HepG2 (cell line): ENCODE measurements around the gene SCAMP3. TPM values are rescaled to one million over a fixed set of nuclear protein-coding genes. Genes with fewer than 3 reads are reported as not detected.

Experiments used
- ATAC-seq: fragments of 200-7000 bp; cut with Tn5 transposase; 3 replicates; pipeline ENCODE4 v1.9.1; 2020; ENCODE audit warnings: mild to moderate bottlenecking, moderate library complexity
- BruUV-seq: library from RNA; stranded (reverse); fragments of 400-500 nt; replicated peaks from 2 replicates; lab custom pipeline; 2021; lab: Mats Ljungman, UMichigan
- CTCF ChIA-PET: fragments of 300-600 bp; formaldehyde crosslinking; extraction: SDS; loops from one replicate; lab custom pipeline; 2021; ENCODE audit warnings: low total read pairs, inconsistent platforms, low intra/inter-chr PET ratio; lab: Yijun Ruan, JAX
- POLR2A ChIA-PET: fragments of 350-600 bp; sonication (Branson Sonifier 250); formaldehyde crosslinking; loops from one replicate; lab custom pipeline; 2020; ENCODE audit warnings: antibody characterized with exemption, inconsistent platforms; lab: Yijun Ruan, JAX
- DNase-seq: peaks from one replicate; pipeline ENCODE4 v3.0.0-alpha.2; 2015; ENCODE audit warnings: low spot score
- FAIRE-seq: peaks from 3 replicates; lab custom pipeline; 2011; peaks lifted over from hg19 to GRCh38; lab: Jason Lieb, UNC
- H2AFZ ChIP-seq: one replicate; pipeline ENCODE4 v1.6.1; 2011; ENCODE audit warnings: low read length, inconsistent platforms
- H3K27ac ChIP-seq: fragments of 300-600 bp; 3 replicates; pipeline ENCODE4 v1.8.0; 2011; ENCODE audit warnings: mixed run types, mild to moderate bottlenecking, mixed read lengths, low read length, inconsistent platforms; ENCODE audit not compliant: insufficient read depth; ENCODE audit errors: extremely low read length
- H3K27me3 ChIP-seq, 2 experiments: fragments of 200-600 bp in 1 of 2; 2 replicates in 1 of 2; 3 replicates in 1 of 2; pipeline versions ENCODE4 v1.6.0 to v1.8.0; 2011; ENCODE audit warnings: low read length in 2 of 2, mild to moderate bottlenecking in 2 of 2, moderate library complexity in 2 of 2, inconsistent platforms in 1 of 2; ENCODE audit not compliant: insufficient read depth in 2 of 2, control insufficient read depth in 1 of 2
- H3K36me3 ChIP-seq, 2 experiments: fragments of 200-600 bp in 1 of 2; replicated peaks in 1 of 2; 2 replicates in 1 of 2; 3 replicates in 1 of 2; pipeline versions ENCODE4 v1.5.1 to v1.8.0; 2011; ENCODE audit warnings: low read length in 2 of 2, inconsistent platforms in 1 of 2; ENCODE audit not compliant: insufficient read depth in 2 of 2, control insufficient read depth in 1 of 2
- H3K4me1 ChIP-seq: 2 replicates; pipeline ENCODE4 v1.5.1; 2012; ENCODE audit warnings: low read length, inconsistent platforms; ENCODE audit not compliant: insufficient read depth
- H3K4me2 ChIP-seq: 2 replicates; pipeline ENCODE4 v1.6.0; 2011; ENCODE audit warnings: low read depth, low read length, inconsistent platforms
- H3K4me3 ChIP-seq, 3 experiments: fragments of 200-600 bp in 1 of 3; sonication (generic), shearing (Covaris generic) in 1 of 3; replicated peaks in 1 of 3; 2 replicates each; pipeline ENCODE4 v1.5.1; 2011 to 2016; ENCODE audit warnings: low read length in 3 of 3, inconsistent platforms in 2 of 3, low read depth in 2 of 3, mild to moderate bottlenecking in 2 of 3, control low read depth in 1 of 3, mixed read lengths in 1 of 3; ENCODE audit not compliant: insufficient read depth in 1 of 3
- H3K79me2 ChIP-seq: one replicate; pipeline ENCODE4 v1.6.1; 2011; ENCODE audit warnings: low read length, inconsistent platforms; ENCODE audit not compliant: insufficient read depth
- H3K9ac ChIP-seq: 2 replicates; pipeline ENCODE4 v1.6.0; 2011; ENCODE audit warnings: mild to moderate bottlenecking, low read depth, low read length, inconsistent platforms; ENCODE audit not compliant: insufficient read depth
- H3K9me3 ChIP-seq: 2 replicates; pipeline ENCODE4 v1.5.1; 2012; ENCODE audit warnings: mild to moderate bottlenecking, low read length
- H4K20me1 ChIP-seq: 2 replicates; pipeline ENCODE4 v1.6.0; 2011; ENCODE audit warnings: inconsistent platforms, mild to moderate bottlenecking, low read length, moderate library complexity; ENCODE audit not compliant: insufficient read depth
- AGO2 ChIP-seq: fragments of 200-400 bp; formaldehyde crosslinking; optimal IDR thresholded peaks from 2 replicates; pipeline ENCODE3; 2017; ENCODE audit warnings: mild to moderate bottlenecking, low read depth, low read length, moderate library complexity
- CBFB ChIP-seq: sonication (generic); formaldehyde crosslinking; IDR thresholded peaks from 2 replicates; pipeline ENCODE4 v1.4.0; 2020; ENCODE audit warnings: missing genetic modification reagents
- CREB3 ChIP-seq: sonication (generic); formaldehyde crosslinking; IDR thresholded peaks from 2 replicates; pipeline ENCODE4 v1.5.0; 2020; ENCODE audit warnings: missing genetic modification reagents
- FOXA3 ChIP-seq: IDR thresholded peaks from 2 replicates; pipeline ENCODE4 v1.6.1; 2016; ENCODE audit warnings: missing genetic modification reagents, missing compliant biosample characterization
- KLF6 ChIP-seq: IDR thresholded peaks from 2 replicates; pipeline ENCODE4 v1.8.0; 2016; ENCODE audit warnings: missing biosample characterization, missing genetic modification reagents
- NFKB2 ChIP-seq: sonication (generic); formaldehyde crosslinking; IDR thresholded peaks from 2 replicates; pipeline ENCODE4 v1.4.0; 2020; ENCODE audit warnings: missing genetic modification reagents, borderline replicate concordance
- PHF20 ChIP-seq: sonication (generic); formaldehyde crosslinking; IDR thresholded peaks from 2 replicates; pipeline ENCODE4 v1.5.0; 2020; ENCODE audit warnings: mild to moderate bottlenecking, missing genetic modification reagents
- PRMT3 ChIP-seq: sonication (generic); formaldehyde crosslinking; IDR thresholded peaks from 2 replicates; pipeline ENCODE4 v1.8.1; 2022; ENCODE audit warnings: low read depth, mild to moderate bottlenecking, moderate library complexity, missing genetic modification reagents, borderline replicate concordance
- SMAD3 ChIP-seq: sonication (generic); formaldehyde crosslinking; IDR thresholded peaks from 2 replicates; pipeline ENCODE4 v1.4.0; 2020; ENCODE audit warnings: missing genetic modification reagents
- YY1 ChIP-seq: IDR thresholded peaks from 2 replicates; pipeline ENCODE4 v1.6.1; 2011; ENCODE audit warnings: low read length, low read depth, moderate library complexity, mild to moderate bottlenecking; ENCODE audit not compliant: insufficient read depth, insufficient replicate concordance
- ZFX ChIP-seq: sonication (generic); formaldehyde crosslinking; IDR thresholded peaks from 2 replicates; pipeline ENCODE4 v1.4.0; 2020; ENCODE audit warnings: mild to moderate bottlenecking, low read depth, missing genetic modification reagents, moderate library complexity
- ZNF230 ChIP-seq: sonication (generic); formaldehyde crosslinking; IDR thresholded peaks from 2 replicates; pipeline ENCODE4 v1.4.0; 2020; ENCODE audit warnings: mild to moderate bottlenecking, missing genetic modification reagents
- ZNF264 ChIP-seq: sonication (generic); formaldehyde crosslinking; IDR thresholded peaks from 2 replicates; pipeline ENCODE4 v1.4.0; 2020; ENCODE audit warnings: missing genetic modification reagents
- ZNF331 ChIP-seq: sonication (generic); formaldehyde crosslinking; IDR thresholded peaks from 2 replicates; pipeline ENCODE4 v1.4.0; 2020; ENCODE audit warnings: missing genetic modification reagents
- ZNF572 ChIP-seq: sonication (generic); formaldehyde crosslinking; IDR thresholded peaks from 2 replicates; pipeline ENCODE4 v1.5.1; 2020; ENCODE audit warnings: mild to moderate bottlenecking, missing genetic modification reagents
- ZNF614 ChIP-seq: IDR thresholded peaks from 2 replicates; pipeline ENCODE4 v1.6.1; 2018; ENCODE audit warnings: missing biosample characterization, missing genetic modification reagents, inconsistent platforms, borderline replicate concordance
- ZNF619 ChIP-seq: sonication (generic); formaldehyde crosslinking; IDR thresholded peaks from 2 replicates; pipeline ENCODE4 v1.4.0; 2020; ENCODE audit warnings: mild to moderate bottlenecking, missing genetic modification reagents
- WGBS: methylation state at CpG from one replicate; pipeline ENCODE4 v1.1.6; 2017; ENCODE audit warnings: low lambda C conversion rate; 5-methylcytosine and 5-hydroxymethylcytosine counted together
- in situ Hi-C: cut with HindIII; loops from 2 replicates; pipeline ENCODE4 v1.10.0; 2017; ENCODE audit warnings: low pct_unique_long_range_greater_than_20kb; ENCODE audit not compliant: extremely low pct_ligation_motif_present
- intact Hi-C: fragments of 100-400 bp; cut with micrococcal nuclease; formaldehyde crosslinking; loops from one replicate; pipeline ENCODE4 v1.10.0; 2022; ENCODE audit not compliant: unreplicated experiment
- polyA plus RNA-seq, 8 experiments: library from polyadenylated mRNA; depleted of rRNA in 3 of 8; stranded (reverse) in 7 of 8; unstranded in 1 of 8; fragments of >200 nt; fragmentation: Illumina TruSeq in 4 of 8; extraction: Trizol in 4 of 8; gene quantifications; 2 replicates each; pipeline versions ENCODE4 v1.2.1 to v1.2.3, GENCODE V29; 2011 to 2016; ENCODE audit warnings: low read depth in 4 of 8, missing spikeins in 1 of 8, mixed read lengths in 1 of 8; ENCODE audit not compliant: insufficient read depth in 1 of 8
- total RNA-seq, 5 experiments: library from RNA; depleted of rRNA; stranded (reverse); fragments of >200 nt; fragmentation: Illumina TruSeq; extraction: Trizol; gene quantifications; 2 replicates each; pipeline ENCODE4 v1.2.3, GENCODE V29; 2016; ENCODE audit warnings: low read depth in 1 of 5
- TF ChIP-seq, protein P1 (sequence below): sonication (generic); formaldehyde crosslinking; IDR thresholded peaks from 2 replicates; pipeline ENCODE4 v1.4.0; 2020; ENCODE audit warnings: missing genetic modification reagents, borderline replicate concordance

SCAMP3 gene
- total and polyA plus RNA-seq, 2 of the 13 experiments (the other 11 are each of a cell fraction or from before 2014, with no cell fraction given) = 46.8 to 83.3 TPM

GRCh38 chr1:155255243-155256007 is 6.7 kb downstream of the SCAMP3 start, which contains the start of gene ENTREP3:
Gene ENTREP3, minus strand, starts transcription at chr1:155255483. Its CDS starts 606 bp downstream, at chr1:155254877.
- ATAC-seq (peak; percentile 73), FAIRE-seq (peak; percentile 51), DNase-seq (peak; percentile 63)
- CTCF ChIA-PET = interaction anchor here (0.9 kb wide), 1 partner anchor 52 kb away, joined by 3 read pairs; no protein-coding TSS in a partner anchor
- POLR2A ChIA-PET = interaction anchor here (1.0 to 1.3 kb wide), 7 partner anchors 17 to 308 kb away, joined by 3 to 12 read pairs (median 3); partner anchors contain the start of genes CLK2, FDPS and PKLR
- peaks cover 50% of the 10 kb centered on the region for H3K4me1 ChIP-seq
- intact Hi-C loops (loop anchor here (1.0 kb wide), 1 partner anchor 53 kb away; the partner anchor contains the start of gene FDPS), in situ Hi-C loops (loop anchor here (10.0 kb wide), 1 partner anchor 49 kb away; the partner anchor contains the start of genes FDPS and PKLR)
- peaks cover 9% of the 10 kb centered on the region for H3K79me2 ChIP-seq
- H4K20me1 ChIP-seq = no peaks in the 10 kb centered on the region
- WGBS = 35% methylated on average over 26 of the region's 54 CpGs
- peak within 1 kb of the TSS; percentile 72 for H3K9ac ChIP-seq
- no peaks in the 10 kb centered on the region for H3K9me3 ChIP-seq
- peaks cover 5 to 10% of the 10 kb centered on the region in 2 experiments; a peak in 3 of 5 replicates for H3K36me3 ChIP-seq
- no peak within 1 kb of the TSS for H2AFZ ChIP-seq
- H3K4me3 ChIP-seq = peak within 1 kb of the TSS; percentile 61 to 83 (median 72)
- H3K27me3 ChIP-seq = no peaks in the 10 kb centered on the region
- H3K4me2 ChIP-seq = peak within 1 kb of the TSS; percentile 99
- H3K27ac ChIP-seq = peak within 1 kb of the TSS; percentile 47
- BruUV-seq = no TSS peak
- TF ChIP-seq ZFX (CRISPR knock-in tag) (peak; percentile 62; the same call in 1 of the 2 replicates), KLF6 (CRISPR knock-in tag) (0 out of 2 replicates have a peak, but pooled peaks have one; percentile 36), ZNF264 (0 out of 2 replicates have a peak, but pooled peaks have one; percentile 27), PRMT3 (CRISPR knock-in tag) (no peak), CREB3 (CRISPR knock-in tag) (no peak), ZNF614 (CRISPR knock-in tag) (peak; percentile 54; the same call in 1 of the 2 replicates), SMAD3 (CRISPR knock-in tag) (0 out of 2 replicates have a peak, but pooled peaks have one; percentile 44), ZNF572 (CRISPR knock-in tag) (no peak; the same call in 1 of the 2 replicates), AGO2 (peak; percentile 55), CBFB (peak; percentile 68; the same call in 1 of the 2 replicates), ZNF619 (CRISPR knock-in tag) (0 out of 2 replicates have a peak, but pooled peaks have one; percentile 58), PHF20 (CRISPR knock-in tag) (peak; percentile 50; the same call in 1 of the 2 replicates), ZNF331 (CRISPR knock-in tag) (peak; percentile 72; the same call in 1 of the 2 replicates), YY1 (peak; percentile 91), FOXA3 (CRISPR knock-in tag) (peak; percentile 31; the same call in 1 of the 2 replicates), ZNF230 (CRISPR knock-in tag) (peak; percentile 34; the same call in 1 of the 2 replicates), NFKB2 (CRISPR knock-in tag) (peak; percentile 89; the same call in 1 of the 2 replicates)
- TF ChIP-seq, protein P1, sequence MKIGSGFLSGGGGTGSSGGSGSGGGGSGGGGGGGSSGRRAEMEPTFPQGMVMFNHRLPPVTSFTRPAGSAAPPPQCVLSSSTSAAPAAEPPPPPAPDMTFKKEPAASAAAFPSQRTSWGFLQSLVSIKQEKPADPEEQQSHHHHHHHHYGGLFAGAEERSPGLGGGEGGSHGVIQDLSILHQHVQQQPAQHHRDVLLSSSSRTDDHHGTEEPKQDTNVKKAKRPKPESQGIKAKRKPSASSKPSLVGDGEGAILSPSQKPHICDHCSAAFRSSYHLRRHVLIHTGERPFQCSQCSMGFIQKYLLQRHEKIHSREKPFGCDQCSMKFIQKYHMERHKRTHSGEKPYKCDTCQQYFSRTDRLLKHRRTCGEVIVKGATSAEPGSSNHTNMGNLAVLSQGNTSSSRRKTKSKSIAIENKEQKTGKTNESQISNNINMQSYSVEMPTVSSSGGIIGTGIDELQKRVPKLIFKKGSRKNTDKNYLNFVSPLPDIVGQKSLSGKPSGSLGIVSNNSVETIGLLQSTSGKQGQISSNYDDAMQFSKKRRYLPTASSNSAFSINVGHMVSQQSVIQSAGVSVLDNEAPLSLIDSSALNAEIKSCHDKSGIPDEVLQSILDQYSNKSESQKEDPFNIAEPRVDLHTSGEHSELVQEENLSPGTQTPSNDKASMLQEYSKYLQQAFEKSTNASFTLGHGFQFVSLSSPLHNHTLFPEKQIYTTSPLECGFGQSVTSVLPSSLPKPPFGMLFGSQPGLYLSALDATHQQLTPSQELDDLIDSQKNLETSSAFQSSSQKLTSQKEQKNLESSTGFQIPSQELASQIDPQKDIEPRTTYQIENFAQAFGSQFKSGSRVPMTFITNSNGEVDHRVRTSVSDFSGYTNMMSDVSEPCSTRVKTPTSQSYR = peak; percentile 94
